ENCODE data around the gene MTHFSD.

MTHFSD gene

GRCh38 chr16:86546638-86547013, 8.4 kb downstream of the MTHFSD start:
- DNase-seq, result no peak

GRCh38 chr16:86545954-86546637, 8.9 kb downstream of the MTHFSD start:
- no peak for DNase-seq

GRCh38 chr16:86545481-86545880, 9.6 kb downstream of the MTHFSD start:
- no peak for DNase-seq

- DNase-seq, result no peak
Measured at GRCh38 chr16:86542756-86543750, 12.0 kb downstream of the MTHFSD start.

GRCh38 chr16:86541560-86541959, 13.5 kb downstream of the MTHFSD start:
- DNase-seq, result no peak

- DNase-seq, result no peak
Measured at GRCh38 chr16:86540894-86541293, 14.1 kb downstream of the MTHFSD start.

- DNase-seq, result no peak
Measured at GRCh38 chr16:86538196-86538780, 16.7 kb downstream of the MTHFSD start.

GRCh38 chr16:86537486-86537885, 17.5 kb downstream of the MTHFSD start:
- DNase-seq, result no peak

GRCh38 chr16:86536621-86537020, 18.4 kb downstream of the MTHFSD start:
- DNase-seq, result no peak

- no peak for DNase-seq
Measured at GRCh38 chr16:86534779-86535615, 20.0 kb downstream of the MTHFSD start.

GRCh38 chr16:86533767-86534351, 21.2 kb downstream of the MTHFSD start:
- no peak for DNase-seq

- DNase-seq, result no peak
Measured at GRCh38 chr16:86533076-86533475, 22.0 kb downstream of the MTHFSD start.

GRCh38 chr16:86532526-86532815, 22.6 kb downstream of the MTHFSD start:
- no peak for DNase-seq

- DNase-seq, result no peak
Measured at GRCh38 chr16:86531641-86532525, 23.2 kb downstream of the MTHFSD start.

GRCh38 chr16:86531191-86531545, 23.9 kb downstream of the MTHFSD start:
- DNase-seq, result no peak

- DNase-seq, result no peak
Measured at GRCh38 chr16:86530251-86531190, 24.5 kb downstream of the MTHFSD start.

GRCh38 chr16:86529160-86529559, 25.9 kb downstream of the MTHFSD start:
- DNase-seq, result no peak

GRCh38 chr16:86528061-86528929, 26.7 kb downstream of the MTHFSD start:
- DNase-seq, result no peak

GRCh38 chr16:86527366-86527765, 27.7 kb downstream of the MTHFSD start:
- no peak for DNase-seq

Data from T-helper 1 cell (primary cell).